G401 (cell line): Measurements from ENCODE around the gene GPR176. TPM values are rescaled to one million over a fixed set of nuclear protein-coding genes. Genes with fewer than 3 reads are reported as not detected.
A peak's percentile ranks its signal among the peaks of the same experiment; 100 is the strongest.
"Not testable (repeated sequence)": the region's sequence is repeated elsewhere in the genome, so short reads cannot be mapped to it uniquely, and the experiment has no call there.

Experiments used
- DNase-seq: peaks from one replicate; pipeline ENCODE4 v3.0.0-alpha.2; 2015; ENCODE audit warnings: low spot score
- in situ Hi-C: cut with HindIII; loops from 2 replicates; pipeline ENCODE4 v1.10.0; 2016; ENCODE audit warnings: low sequenced_read_pairs, mixed read lengths
- total RNA-seq: library from RNA; depleted of rRNA; stranded (reverse); fragments of >200 nt; shearing (Covaris generic); gene quantifications from 2 replicates; pipeline ENCODE4 v1.2.3, GENCODE V29; 2014

The GPR176 gene
- total RNA-seq, 1 experiment from 2014 or later = 2.0 TPM

DNA sequence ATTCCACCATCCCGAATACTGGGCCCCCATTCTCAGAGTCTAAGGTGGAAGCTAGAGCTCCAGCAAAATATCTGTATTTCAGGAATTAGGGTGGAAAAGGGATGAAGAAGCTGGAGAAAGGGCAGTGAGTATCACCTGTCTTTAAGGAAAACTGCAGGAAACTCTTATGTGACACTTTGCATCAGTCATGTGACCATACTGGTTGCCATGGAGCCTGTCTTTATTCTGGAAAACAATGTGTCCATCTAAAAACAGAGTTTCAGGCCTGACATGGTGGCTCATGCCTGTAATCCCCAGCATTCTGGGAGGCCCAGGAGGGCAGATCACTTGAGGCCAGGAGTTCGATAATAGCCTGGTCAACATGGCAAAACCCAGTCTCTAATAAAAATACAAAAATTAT lies 84.5 kb downstream of the GPR176 start:
- in situ Hi-C loops = no loop called here
- no peak for DNase-seq

DNA sequence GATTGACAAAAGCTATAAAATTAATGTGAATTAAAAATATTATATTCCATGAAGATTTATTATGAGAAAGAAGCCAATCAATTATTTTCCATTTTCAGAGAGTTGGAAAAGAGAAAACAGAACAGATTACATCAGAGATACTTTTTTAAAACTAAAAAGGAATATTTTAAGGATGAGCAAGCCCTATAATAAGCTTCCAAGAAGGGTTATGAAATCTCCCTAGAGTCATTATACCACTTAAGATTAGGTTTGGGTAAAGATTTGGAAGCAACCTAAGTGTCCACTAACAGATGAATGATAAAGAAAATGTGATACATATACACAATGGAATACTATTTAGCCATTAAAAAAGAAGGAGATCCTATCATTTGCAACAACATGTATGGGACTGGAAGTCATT lies 85.8 kb downstream of the GPR176 start:
- no peak for DNase-seq
- in situ Hi-C loops = no loop called here

DNA sequence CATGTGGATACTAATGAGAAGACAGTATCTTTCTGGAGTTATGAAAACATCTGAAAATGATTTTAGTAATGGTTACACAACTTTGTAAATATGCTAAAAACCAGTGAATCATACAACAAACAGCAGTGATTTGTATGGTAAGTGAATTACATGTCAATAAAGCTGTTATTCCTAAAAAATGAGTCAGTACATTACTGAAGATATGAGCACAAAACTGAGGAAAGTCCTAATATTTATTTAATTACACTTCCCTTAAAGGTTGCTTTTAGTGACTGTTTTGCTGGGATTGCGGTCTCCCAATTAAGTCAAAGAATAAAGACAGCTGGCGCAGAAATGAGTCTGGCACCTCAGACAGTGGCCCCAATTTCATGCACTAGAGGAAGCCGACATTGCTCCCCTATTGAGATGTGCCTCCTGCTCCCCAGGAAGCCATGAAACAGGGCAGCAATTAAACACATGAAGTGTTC lies 86.5 kb downstream of the GPR176 start:
- in situ Hi-C loops = no loop called here
- peak; percentile 45 for DNase-seq

DNA sequence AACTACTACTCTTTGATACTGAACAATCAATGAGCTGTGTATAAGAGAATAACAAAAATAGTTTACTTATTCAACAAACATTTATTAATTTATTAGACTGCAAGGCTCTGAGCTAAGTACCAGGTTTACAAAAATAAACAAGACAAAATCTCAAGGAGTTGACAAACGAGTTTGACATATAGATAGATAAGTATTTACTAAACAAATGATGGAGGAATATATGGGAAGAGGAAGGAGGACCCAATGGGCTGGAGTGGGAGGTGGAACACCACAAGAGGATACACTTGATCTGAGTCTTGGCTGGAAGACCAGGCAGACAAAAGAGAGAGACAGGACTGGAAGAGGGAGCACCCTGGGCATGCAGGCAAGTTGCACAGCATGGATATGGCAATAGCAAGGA lies 89.9 kb downstream of the GPR176 start:
- in situ Hi-C loops = no loop called here
- DNase-seq = no peak

DNA sequence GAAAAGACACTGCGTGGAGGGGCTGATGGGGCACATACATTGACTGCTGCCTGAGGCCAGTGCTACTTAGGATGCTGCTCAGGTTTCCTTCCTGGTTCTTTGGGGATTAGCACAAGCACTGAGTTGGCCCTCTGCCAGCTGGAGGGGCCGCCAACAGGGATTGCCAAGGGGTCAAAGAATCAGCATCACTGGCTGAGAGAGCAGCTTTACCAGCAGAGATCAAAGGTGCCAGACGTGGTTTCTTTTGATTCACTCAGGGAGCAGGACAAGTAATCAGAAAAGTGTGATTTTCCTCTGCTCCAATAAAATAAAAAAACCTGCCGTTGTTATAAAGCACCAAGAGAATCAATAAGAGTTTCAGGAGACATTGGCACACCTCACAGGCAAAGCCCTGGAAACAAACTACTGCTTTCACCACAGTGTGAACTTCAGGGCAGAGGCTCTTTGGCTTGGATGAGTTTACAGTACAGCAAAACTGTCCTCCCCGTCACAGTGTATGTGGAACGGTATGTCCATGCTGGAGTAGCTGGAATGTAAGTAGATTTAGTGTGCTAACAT lies 91.6 kb downstream of the GPR176 start:
- in situ Hi-C loops = no loop called here
- peak; percentile 41 for DNase-seq

DNA sequence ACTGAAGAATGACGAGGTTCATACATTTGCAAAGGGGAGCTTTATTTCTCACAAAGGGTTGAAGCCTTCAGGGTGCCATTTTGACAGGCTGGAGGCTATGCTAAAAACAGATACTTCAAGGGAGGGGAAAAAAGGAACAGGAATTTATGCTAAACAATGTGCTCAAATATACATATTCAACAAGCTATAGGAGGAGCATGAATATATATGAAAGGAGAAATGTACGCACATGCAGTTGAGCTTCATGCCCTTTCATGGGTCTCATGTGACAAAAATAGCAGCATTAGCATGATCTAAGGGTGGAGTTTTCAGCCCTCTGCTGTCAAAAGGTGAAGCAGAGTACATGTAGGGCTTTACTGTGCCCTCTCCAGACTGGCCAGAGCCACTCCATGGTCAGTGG lies 93.1 kb downstream of the GPR176 start:
- DNase-seq = no peak
- in situ Hi-C loops = no loop called here

DNA sequence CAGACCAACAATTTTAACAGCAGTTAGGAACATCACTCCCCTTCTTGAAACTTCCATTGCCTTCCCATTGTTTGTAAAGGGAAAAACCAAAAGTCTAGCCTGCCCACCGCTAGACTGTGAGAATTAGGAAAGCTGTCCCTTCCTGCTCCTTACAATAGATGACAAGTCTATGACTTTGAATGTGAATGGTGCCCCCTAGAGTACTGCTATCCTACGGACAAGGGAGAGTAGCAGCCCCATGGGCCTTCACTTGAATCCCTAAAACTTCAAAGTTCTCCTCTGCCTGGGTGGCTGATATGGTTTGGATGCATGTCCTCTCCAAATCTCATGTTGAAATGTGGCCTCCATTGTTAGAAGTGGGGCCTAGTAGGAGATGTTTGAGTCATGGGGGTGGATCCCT lies 96.4 kb downstream of the GPR176 start:
- in situ Hi-C loops = no loop called here
- DNase-seq = no peak

DNA sequence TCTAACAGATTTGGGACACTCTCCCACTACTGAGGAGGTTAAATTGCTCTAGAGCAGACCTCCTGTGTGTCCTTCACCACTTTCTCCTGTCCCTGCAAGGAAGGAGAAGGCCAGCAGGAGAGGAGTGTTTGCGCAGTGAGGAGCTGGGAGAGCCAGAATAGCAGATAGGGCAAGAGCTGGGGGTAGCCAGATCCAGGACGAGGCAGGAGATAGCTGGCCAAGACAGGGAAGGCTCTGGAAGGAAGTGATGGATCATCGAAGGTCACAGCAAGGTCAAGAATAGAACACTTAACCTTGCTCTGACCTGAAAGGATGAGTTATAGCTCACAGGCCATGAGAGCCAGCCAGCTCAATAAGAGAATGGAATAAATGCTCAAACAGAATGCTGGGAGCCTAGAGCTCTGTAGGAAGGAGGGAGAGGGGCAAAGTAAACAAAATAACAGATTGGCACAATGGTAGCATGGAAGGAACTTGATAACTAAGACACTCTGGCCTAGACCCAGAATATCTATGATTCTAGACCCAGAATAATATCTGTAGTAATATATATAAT lies 99.9 kb downstream of the GPR176 start:
- in situ Hi-C loops = no loop called here
- no peak for DNase-seq

DNA sequence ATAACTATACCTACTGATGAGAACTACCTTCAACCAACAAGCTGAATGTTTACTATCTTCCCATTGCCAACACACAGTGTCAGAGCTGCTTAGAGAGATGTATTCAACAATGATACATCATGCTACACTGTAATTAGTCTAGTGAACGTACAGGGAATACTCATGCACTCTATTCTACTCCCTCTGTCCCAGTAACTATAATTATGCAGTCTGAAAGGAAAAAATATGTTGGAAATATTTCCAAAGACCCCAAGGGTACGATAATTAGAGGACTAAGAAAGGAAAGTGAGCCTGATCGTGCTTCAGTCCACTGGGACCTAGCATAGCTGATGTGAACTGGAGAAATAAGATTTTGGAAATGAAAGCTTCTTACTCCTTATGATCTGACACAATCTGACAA lies 100.5 kb downstream of the GPR176 start:
- no peak for DNase-seq
- in situ Hi-C loops = no loop called here

DNA sequence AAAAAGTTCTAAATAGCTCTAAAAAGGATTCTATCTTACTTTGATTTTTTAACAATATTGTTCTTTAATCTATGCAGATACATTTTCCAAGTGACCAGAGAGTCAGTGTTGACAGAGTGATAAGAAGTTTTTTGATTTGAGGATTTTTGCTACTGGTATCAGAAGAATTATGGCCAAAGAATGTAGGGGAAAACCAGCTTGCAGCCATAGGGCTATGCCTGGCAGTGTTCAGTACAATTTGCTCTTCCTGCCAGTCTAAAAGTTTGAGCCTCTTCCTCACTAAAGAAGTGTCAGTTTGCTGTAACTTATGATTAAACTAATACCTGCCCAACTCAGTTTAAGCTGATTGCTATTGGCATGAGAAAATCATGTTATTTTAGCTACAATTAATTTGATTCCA lies 102.2 kb downstream of the GPR176 start:
- in situ Hi-C loops = no loop called here
- no peak for DNase-seq

DNA sequence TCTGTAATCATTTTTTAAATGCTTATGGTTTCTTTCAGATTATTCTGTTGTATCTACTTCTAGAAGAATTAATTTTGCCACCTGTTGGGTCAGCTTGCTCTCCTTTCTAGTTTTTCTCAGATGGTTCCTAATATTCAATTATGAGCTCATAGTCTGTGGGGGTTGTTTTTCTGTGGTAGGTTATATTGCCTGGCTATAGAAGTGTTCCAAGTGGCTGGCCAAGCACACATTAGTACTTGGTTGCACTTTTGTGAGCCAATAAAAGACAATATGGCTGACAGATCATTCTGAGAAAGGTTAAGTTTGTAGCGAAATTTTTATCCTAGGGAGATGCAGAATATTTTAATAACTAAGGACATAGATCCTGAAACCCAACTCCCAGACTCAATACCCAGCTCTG lies 105.6 kb downstream of the GPR176 start:
- in situ Hi-C loops = no loop called here
- no peak for DNase-seq

DNA sequence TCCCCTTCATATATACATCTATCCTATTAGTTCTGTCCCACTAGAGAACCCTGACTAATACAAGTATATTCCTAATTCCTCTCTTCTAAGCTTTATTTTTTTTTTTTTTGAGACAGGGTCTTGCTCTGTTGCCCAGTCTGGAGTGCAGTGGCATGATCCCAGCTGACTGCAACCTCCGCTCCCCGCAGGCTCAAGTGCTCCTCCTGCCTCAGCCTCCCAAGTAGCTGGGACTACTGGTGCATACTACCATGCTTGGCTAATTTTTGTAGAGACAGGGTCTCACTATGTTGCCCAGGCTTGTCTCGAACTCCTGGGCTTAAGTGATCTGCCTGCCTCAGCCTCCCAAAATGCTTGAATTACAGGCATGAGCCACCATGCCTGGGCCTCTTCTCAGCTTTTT lies 107.4 kb downstream of the GPR176 start:
- DNase-seq, in situ Hi-C loops: not testable (repeated sequence)

DNA sequence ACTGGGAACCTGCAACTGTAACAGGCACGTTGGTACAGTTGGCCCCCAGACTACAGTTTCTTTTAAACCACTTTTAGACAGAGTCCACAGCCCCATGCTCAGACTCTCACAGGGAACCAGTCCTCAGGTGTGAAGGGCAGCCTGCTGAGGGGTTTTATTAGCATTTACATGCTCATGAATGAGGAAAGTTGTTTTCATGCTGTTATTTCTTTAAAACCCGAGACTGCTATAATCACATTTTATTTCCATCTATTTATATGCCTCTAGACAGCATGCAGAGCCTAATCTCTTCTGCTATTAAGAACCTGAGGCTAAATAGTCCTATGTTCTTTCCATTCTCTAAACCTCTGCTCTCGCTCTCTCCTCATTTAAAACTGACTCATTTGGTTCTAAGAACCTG lies 111.2 kb downstream of the GPR176 start:
- in situ Hi-C loops = no loop called here
- DNase-seq = no peak

DNA sequence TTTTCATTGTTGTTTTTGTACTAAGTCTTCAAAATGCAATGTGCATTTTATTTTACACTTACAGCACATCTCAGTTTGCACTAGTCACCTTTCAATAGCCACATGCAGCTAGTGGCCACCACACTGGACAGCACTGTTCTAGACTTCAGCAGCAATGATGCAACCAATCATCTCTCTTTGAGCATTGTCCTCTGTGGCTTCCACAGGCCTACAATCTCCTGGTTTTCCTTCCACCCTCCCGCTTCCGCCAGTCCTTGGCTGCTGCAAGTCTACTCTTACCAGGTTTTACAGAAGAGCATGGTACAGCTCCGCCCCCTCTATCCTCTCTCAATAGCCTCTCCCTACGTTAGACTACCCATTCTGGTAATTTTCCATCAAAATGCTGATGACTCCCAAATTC lies 112.3 kb downstream of the GPR176 start:
- DNase-seq = no peak
- in situ Hi-C loops = no loop called here

DNA sequence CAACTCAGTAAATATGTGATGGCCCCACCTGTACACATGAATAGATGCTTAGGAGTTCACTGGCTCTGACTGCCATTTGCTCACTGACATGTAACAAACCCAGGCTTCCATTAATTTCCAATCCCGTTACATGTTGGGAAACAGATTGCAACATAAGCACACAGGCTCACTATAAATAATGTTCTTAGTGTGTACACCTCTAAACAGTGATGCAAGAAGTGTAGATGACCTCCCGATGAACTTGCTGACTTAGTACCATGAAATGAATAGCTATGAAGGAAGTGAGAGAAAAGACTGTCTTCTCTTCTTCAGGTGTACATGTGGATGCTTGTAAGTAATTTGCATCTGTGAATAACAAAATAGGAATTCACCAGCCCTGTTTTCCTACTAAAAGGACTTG lies 116.0 kb downstream of the GPR176 start:
- in situ Hi-C loops = no loop called here
- DNase-seq = no peak

DNA sequence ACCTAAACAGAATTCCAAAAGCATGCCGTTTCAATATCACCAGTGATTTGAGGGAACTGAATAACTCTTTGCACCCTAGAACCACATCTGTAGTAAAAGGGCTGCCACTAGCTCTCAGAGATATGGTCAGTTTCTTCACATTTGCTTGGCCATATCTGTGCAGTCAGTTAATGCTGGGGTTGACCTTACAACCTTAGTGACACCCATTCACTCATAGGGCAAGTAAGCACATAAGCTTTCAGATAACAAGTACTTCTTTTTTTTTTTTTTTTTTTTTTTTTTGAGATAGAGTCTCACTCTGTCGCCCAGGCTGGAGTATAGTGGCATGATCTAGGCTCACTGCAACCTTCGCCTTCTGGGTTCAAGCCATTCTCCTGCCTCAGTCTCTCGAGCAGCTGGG lies 117.0 kb downstream of the GPR176 start:
- DNase-seq = no peak
- in situ Hi-C loops = no loop called here

DNA sequence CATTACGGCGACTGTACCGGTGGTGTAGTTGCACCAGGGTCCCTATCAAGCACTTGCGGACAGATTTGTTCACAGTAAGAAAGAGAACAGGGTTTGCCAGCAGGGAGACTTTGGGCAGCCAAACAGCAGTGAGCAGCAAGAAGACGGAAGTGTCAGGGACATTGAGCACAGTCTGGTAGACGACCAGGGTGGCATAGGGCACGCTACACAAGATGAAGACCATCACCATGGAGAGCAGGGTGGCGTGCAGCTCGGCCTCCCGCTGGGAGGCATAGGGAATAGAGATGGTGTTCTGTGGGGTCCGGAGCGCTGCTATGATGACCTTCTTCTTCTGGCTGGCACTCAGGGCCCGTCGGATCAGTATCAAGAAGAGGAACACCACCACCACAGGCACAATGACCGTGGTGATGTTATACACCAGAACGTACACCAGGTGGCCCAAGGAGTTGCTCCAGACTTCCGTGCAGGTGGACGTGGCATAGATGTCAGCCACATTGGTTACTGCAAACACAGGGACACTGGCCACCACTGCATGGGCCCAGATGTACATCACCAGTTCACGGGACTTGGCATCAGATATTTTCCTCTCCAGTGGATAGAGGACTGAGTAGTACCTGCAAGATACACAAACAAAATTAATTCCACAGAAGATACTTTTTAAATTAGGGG lies 118.3 kb downstream of the GPR176 start:
- DNase-seq = peak; percentile 44
- in situ Hi-C loops = no loop called here

DNA sequence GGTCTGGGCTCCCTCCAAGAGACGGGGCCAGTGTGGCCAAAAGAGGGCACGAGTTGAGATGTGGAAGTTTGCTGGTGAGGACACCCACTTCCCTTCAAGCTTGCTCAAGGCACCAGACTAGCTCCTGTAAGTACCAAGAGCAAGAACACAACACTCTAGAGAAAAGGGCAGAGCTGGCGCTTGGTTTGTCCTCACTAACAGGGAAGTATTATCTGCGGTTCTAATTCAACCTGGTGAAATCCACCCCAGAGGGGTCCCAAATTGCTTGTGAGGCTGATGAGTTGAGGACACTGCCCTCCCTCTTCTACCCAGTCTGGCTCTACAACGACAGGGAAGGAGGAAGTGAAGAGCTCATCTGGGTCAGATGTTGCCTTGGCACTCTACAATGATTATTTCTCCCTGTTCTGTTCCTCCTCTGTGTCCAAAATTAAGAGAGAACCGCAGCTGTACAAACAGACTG lies 120.5 kb downstream of the GPR176 start:
- no peak for DNase-seq
- in situ Hi-C loops = no loop called here

DNA sequence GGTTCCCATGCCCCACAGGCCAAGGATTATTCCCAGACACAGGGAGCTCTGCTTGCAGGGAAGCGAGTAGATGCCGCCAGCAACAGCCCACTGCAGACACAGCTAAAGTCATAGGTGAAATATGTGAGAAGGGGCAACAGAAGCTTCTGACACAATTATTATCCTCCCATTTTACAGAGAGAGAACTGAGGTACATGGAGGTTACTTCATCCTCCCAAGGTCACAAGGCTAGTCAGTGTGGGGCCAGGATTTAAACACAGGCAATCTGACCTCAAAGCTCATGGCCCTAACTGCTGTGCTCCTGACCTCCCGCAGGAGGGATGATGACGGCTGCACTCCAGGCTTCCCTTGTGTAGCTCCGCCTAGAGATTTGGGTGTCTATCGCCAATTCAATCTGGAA lies 121.7 kb downstream of the GPR176 start:
- in situ Hi-C loops = no loop called here
- no peak for DNase-seq

DNA sequence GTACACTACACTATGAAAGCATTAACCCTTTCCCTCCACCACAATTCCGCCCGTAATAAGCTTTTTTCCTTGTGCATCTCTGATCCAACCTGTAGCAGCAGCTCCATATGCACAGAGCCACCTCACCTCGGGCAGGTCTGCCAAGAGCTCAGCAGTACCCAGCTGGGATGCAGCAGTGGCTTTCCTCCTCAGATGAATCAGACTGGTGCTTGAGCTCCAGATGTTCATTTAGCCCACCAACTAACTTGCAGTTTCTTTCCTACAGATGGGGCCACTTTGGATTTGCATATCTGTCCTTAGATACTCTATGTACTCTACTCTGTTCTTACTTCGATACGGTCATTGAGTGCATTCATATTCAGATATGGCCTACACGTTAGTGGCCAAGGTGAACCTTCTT lies 122.7 kb downstream of the GPR176 start:
- in situ Hi-C loops = no loop called here
- DNase-seq = no peak

DNA sequence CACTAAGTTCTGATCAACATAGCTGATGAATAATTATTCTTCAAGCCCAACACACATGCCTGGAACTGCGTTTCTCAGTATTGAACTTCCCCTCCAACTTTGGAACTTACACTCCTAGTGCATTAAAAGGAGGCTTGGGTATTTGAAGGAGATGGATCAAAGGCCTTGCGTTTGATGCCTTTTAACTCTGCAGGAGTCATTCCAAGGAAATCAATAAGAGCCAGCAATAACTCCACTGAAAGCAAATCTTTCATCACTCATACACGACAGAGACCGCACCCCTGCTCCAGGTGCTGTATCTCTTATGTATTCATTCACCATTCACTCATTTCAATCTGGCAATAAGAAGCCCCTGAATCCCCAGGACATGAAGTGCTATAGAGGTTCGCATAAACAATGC lies 123.5 kb downstream of the GPR176 start:
- in situ Hi-C loops = no loop called here
- DNase-seq = no peak
